LNCaP clone FGC (cell line): ENCODE data around the gene SASH3.

Experiments used
- DNase-seq: peaks from one replicate; pipeline ENCODE4 v3.0.0-alpha.2; 2011; ENCODE audit warnings: low read depth
- H3K4me3 ChIP-seq: 2 replicates; pipeline ENCODE4 v1.5.1; 2011; ENCODE audit warnings: mild to moderate bottlenecking, low read depth, low read length, control low read depth
- CTCF ChIP-seq: IDR thresholded peaks from 2 replicates; pipeline ENCODE4 v1.5.1; 2012; ENCODE audit warnings: mild to moderate bottlenecking; ENCODE audit not compliant: control insufficient read depth, insufficient read depth; ENCODE audit errors: extremely low read depth

The SASH3 gene

GRCh38 chrX:129780441-129781105, 824 bp downstream of the SASH3 start:
- no peak for TF ChIP-seq CTCF
- DNase-seq = no peak
- no peak overlapping the region for H3K4me3 ChIP-seq

GRCh38 chrX:129781134-129781672, 1.5 kb downstream of the SASH3 start:
- DNase-seq = no peak
- no peak overlapping the region for H3K4me3 ChIP-seq
- no peak for TF ChIP-seq CTCF

GRCh38 chrX:129781680-129782495, 2.1 kb downstream of the SASH3 start:
- H3K4me3 ChIP-seq = no peak overlapping the region

GRCh38 chrX:129782706-129783105, 3.0 kb downstream of the SASH3 start:
- no peak for TF ChIP-seq CTCF
- H3K4me3 ChIP-seq = no peak overlapping the region
- DNase-seq = no peak

More at GRCh38 chrX:129781680-129782495, 2.1 kb downstream of the SASH3 start:
- DNase-seq = no peak
- no peak for TF ChIP-seq CTCF

GRCh38 chrX:129783291-129783713, 3.6 kb downstream of the SASH3 start:
- no peak for TF ChIP-seq CTCF
- no peak for DNase-seq
- no peak overlapping the region for H3K4me3 ChIP-seq

- no peak overlapping the region for H3K4me3 ChIP-seq
- TF ChIP-seq CTCF = no peak
- DNase-seq = no peak
These were observed 4.6 kb downstream of the SASH3 start for GRCh38 chrX:129784371-129784770.
